Activated CD8-positive, alpha-beta memory T cell treated with anti-CD3 and anti-CD28 coated beads, Interleukin-2, amount 50 U/mL, for 4 hours (primary cell): ENCODE results near the gene CUX1.
"Not testable (repeated sequence)": the region's sequence is repeated elsewhere in the genome, so short reads cannot be mapped to it uniquely, and the experiment has no call there.

Experiments
- DNase-seq: peaks from one replicate; pipeline ENCODE4 v3.0.0-alpha.2; 2020

Gene CUX1

GRCh38 chr7:101989101-101989500 is 171.7 kb downstream of the CUX1 start:
- DNase-seq: no peak

GRCh38 chr7:101990811-101991418 is 173.5 kb downstream of the CUX1 start:
- DNase-seq: no peak

- no peak for DNase-seq
These were observed 174.4 kb downstream of the CUX1 start for GRCh38 chr7:101991860-101992259.

DNA sequence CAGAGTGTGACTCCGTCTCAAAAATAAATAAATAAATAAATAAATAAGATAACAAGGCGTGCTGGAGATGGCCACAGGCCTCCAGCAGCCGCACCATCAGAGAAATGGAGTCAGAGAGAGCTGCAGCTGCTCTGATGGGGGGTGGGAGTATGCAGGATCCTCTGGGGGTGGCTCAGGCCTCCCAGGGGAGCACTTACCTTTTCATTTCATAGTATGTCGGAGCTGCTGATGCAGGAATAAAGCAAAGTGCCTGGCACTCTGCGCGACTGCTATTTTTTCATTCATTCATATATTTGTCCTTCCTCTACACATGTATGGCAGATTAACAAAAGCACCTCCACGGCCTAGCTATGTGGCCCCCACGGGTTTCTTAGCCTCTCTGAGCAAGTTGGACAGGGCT is 175.9 kb downstream of the CUX1 start:
- no peak for DNase-seq

DNA sequence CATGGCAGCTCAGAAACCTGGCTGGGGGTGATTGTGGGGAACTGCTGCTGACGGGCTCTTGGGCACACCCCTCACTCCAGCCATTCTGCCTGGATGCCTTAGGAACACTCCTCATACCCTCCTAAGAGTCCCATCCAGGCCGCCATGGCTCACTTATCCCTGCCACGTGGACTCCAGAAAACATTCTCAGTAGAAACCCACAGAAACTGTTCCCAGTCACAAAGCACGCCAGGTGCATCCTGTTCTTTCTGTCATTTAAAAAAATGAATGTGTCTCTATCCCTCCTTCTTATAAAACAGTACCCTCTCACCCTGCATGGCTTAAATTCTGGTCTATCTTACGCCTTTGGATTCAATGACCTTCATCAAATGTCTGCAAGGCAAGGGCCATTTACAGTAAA is 177.7 kb downstream of the CUX1 start:
- no peak for DNase-seq

- DNase-seq: no peak
These were observed 178.8 kb downstream of the CUX1 start for GRCh38 chr7:101996131-101996691.

DNA sequence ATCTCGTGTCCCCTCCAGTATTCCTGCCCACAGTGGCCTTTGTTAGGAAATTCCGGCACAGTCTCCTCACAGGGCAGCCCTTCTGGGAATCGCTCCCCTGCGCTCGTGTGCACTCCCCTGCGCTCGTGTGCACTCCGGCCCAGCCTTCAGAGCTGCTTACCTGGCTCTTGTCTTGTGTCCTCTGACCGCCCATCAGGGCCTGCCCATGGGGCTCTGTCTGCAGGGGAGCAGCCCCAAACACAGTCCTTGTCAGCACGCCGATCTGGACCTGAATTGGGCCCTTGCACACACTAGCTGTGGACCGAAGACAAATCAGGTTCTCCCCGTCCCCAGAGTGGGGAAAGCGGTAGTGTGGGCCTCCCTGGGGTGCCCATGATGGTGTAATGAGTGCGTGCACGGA is 179.4 kb downstream of the CUX1 start:
- DNase-seq: no peak

- DNase-seq: no peak
These were observed 180.8 kb downstream of the CUX1 start for GRCh38 chr7:101998029-101998905.

DNA sequence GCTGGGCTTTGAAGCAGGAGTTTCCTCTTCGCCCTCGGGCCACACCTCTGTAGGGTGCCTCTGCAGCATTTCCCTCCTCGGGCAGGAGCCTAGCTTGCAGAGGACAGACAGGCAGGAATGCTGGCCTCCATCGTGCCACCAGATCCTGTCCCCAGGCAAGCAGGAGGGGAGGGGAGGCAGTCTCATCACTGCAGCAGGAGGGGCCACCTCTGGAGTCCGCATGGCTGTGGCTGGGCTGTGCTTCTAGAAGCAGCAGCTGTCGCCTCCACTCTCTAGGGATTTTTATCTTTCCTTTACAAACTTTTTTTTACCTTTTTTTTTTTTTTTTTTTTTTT is 181.4 kb downstream of the CUX1 start:
- no peak for DNase-seq

- no peak for DNase-seq
These were observed 182.0 kb downstream of the CUX1 start for GRCh38 chr7:101999393-101999792.

DNA sequence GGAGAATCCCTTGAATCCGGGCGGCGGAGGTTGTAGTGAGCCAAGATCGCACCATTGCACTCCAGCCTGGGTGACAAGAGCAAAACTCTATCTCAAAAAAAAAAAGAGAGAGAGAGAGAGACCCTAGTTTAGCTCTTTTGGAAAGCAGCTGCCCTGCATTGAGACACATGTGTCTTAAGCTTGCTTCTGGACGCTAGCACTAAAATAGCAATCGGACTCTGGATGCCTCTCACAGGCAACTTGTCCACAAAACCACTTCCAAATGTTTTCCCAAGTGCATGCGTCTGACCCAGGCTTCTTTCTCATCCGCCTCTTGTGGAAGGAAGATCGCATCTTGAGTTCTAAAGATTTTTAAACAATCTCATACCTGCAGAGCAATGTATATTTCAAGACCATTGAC is 182.7 kb downstream of the CUX1 start:
- no peak for DNase-seq

GRCh38 chr7:102004229-102004628 is 186.8 kb downstream of the CUX1 start:
- DNase-seq: no peak

- DNase-seq: no peak
These were observed 187.4 kb downstream of the CUX1 start for GRCh38 chr7:102004848-102005247.

- DNase-seq: no peak
These were observed 188.6 kb downstream of the CUX1 start for GRCh38 chr7:102005933-102006480.

GRCh38 chr7:102006695-102007094 is 189.3 kb downstream of the CUX1 start:
- no peak for DNase-seq

DNA sequence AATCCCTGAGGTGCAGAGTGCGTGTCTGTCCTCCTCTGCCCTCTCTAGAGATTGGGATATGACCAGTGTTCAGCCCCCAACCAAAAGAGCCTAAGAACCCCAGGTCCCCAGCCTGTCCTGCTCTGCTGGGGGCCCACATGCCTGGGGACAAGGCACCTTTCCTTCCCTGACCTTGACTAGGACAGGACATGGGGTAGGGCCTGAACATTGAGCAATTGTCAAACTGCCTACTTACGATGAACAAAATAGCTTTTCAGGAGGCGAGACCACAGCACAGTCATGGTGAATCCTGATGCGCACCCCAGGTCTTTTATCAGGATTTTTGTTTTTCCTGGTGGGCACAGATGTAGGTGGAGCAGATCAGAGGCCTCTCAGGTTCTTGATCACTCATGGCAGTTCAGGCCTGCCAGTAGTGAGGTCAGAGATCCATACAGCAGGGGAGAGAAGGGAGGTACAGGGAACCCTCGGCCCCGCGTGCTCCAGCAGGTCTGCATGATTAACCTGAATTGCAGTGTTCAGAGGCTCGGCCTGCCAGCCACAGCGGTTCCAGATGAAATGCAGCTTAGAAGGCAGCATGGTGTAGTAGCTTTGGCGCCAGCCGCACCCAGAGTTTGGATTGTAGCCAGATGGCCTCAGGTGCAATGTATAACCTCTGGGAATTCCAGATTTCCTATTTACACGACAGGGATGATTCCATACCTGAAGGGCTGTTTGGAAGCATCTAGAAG is 191.3 kb downstream of the CUX1 start:
- DNase-seq: no peak

DNA sequence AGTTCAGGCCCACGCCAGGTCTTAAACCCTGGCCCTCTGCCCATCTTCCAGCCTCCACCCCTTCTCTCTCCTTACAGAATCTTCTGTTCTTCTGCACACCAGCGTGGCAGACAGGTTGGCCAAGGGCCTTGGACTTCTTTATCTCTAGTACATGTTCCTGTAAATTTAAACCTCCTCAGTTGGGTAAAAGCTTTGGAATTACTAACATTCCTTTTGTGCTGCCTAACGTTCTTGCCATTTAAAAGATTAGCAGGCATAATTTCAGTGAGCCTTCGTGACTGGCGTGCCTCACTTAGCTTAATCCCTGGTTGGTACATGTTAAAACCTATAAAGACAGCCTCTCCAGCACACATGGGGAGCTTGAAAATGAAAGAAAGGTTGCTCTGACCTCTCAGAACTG is 192.2 kb downstream of the CUX1 start:
- DNase-seq: no peak

DNA sequence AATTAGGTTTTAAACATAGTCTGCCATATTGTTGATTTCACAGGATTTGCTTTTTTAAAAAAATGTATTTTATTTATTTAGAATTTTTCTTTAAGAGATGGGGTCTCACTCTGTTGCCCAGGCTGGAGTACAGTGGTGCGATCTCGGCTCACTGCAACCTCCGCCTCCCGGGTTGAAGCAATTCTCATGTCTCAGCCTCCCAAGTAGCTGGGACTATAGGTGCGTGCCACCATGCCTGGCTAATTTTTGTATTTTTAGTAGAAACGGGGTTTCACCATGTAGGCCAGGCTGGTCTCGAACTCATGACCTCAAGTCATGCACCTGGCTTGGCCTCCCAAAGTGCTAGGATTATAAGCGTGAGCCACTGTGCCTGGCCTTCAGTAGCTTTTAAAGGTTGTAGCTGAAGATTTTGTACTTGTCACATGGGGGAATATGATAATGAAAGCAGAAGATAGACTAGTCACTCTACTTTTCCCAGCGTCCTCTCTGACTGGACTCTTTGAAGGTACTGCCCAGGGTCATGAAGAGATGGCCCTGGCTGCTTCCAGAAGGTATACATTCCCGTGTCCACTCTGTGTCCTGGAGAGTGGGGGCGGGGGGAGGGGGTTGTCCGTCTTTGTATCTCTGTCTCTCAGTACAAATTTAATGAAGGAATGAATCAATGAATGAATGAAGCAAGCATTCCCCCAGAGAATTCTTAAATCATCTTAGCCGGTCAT is 194.8 kb downstream of the CUX1 start:
- not testable (repeated sequence) for DNase-seq

DNA sequence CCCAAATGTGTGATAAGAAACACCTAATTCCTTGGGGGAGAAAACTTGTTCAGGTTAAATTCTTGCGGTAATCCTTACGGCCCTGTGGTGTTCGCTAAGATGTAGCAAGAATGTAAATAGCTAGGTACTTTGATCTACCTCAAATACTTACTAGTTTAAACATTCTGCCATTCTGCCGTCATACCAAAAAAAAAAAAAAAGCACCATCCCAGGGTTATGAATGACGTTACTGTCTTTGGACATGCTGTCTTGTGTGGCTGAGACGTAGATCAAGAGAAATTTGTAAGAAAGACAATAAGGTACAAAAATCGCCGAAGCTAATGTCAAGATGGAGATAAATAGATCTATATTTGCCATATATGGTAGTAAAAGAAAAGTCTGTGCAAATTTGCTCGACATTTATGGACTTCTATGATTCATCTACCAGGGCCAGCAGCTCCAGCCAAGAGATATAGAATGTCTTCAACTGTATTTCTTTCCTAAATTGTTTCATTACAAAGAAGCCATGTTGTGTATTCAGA is 195.6 kb downstream of the CUX1 start:
- DNase-seq: no peak

DNA sequence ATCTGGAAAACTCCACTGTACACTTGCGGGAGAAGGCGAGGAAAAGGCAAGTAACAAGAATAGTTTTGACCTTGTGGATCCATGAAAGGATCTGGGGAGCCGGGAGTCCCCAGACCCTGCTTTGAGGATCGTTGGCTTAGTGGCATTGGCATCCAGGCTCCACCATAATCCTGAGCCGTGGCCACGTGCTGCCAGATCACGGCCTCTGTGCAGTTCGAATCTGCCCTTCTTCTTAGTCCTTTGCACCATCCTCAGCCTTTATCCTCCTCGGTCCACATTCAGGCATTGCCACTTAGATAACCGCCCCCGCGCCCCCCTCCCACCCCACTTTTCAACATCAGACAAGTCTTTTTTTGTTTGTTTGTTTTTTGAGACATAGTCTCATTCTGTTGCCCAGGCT is 201.4 kb downstream of the CUX1 start:
- DNase-seq: no peak

GRCh38 chr7:102019461-102019860 is 202.0 kb downstream of the CUX1 start:
- no peak for DNase-seq

- no peak for DNase-seq
These were observed 204.6 kb downstream of the CUX1 start for GRCh38 chr7:102021841-102022618.
